Measurements from ENCODE around the gene PITX2.

Gene PITX2

GRCh38 chr4:110622841-110623717, at the start of gene PITX2:
PITX2 (minus strand) TSS chr4:110623077; CDS start chr4:110622460, 617 bp downstream.
- DNase-seq: no peak

GRCh38 chr4:110671679-110672078, 48.8 kb upstream of the PITX2 start:
- no peak for DNase-seq

- no peak for DNase-seq
These were observed 46.8 kb upstream of the PITX2 start for GRCh38 chr4:110669663-110670062.

GRCh38 chr4:110668463-110669235, 45.8 kb upstream of the PITX2 start:
- no peak for DNase-seq

GRCh38 chr4:110667670-110668069, 44.8 kb upstream of the PITX2 start:
- DNase-seq: no peak

GRCh38 chr4:110666030-110666429, 43.2 kb upstream of the PITX2 start:
- no peak for DNase-seq

- DNase-seq: no peak
These were observed 41.0 kb upstream of the PITX2 start for GRCh38 chr4:110663738-110664444.

- no peak for DNase-seq
These were observed 40.3 kb upstream of the PITX2 start for GRCh38 chr4:110663206-110663605.

- no peak for DNase-seq
These were observed 37.9 kb upstream of the PITX2 start for GRCh38 chr4:110660755-110661154.

- DNase-seq: no peak
These were observed 31.4 kb upstream of the PITX2 start for GRCh38 chr4:110654254-110654635.

GRCh38 chr4:110653321-110654253, 30.7 kb upstream of the PITX2 start:
- no peak for DNase-seq

- no peak for DNase-seq
These were observed 21.1 kb upstream of the PITX2 start for GRCh38 chr4:110644008-110644407.

- no peak for DNase-seq
These were observed 20.2 kb upstream of the PITX2 start for GRCh38 chr4:110643096-110643495.

- no peak for DNase-seq
These were observed 18.3 kb upstream of the PITX2 start for GRCh38 chr4:110641218-110641617.

GRCh38 chr4:110640576-110640975, 17.7 kb upstream of the PITX2 start:
- no peak for DNase-seq

GRCh38 chr4:110639207-110640090, 16.6 kb upstream of the PITX2 start:
- DNase-seq: no peak

GRCh38 chr4:110638089-110638746, 15.3 kb upstream of the PITX2 start:
- no peak for DNase-seq

GRCh38 chr4:110637408-110638088, 14.7 kb upstream of the PITX2 start:
- no peak for DNase-seq

GRCh38 chr4:110636680-110637407, 14.0 kb upstream of the PITX2 start:
- no peak for DNase-seq
